GM18505 (cell line): ENCODE measurements around the gene ZBTB40.

Experiments
- ATAC-seq: cut with Tn5 transposase; IDR thresholded peaks from one replicate; pipeline ENCODE4 v1.9.1; 2021; ENCODE audit not compliant: unreplicated experiment
- POLR2A ChIP-seq: IDR thresholded peaks from 4 replicates; pipeline ENCODE4 v1.6.1; 2011; ENCODE audit warnings: borderline replicate concordance; ENCODE audit not compliant: insufficient read depth, insufficient read length; ENCODE audit errors: extremely low read depth

Gene ZBTB40

DNA sequence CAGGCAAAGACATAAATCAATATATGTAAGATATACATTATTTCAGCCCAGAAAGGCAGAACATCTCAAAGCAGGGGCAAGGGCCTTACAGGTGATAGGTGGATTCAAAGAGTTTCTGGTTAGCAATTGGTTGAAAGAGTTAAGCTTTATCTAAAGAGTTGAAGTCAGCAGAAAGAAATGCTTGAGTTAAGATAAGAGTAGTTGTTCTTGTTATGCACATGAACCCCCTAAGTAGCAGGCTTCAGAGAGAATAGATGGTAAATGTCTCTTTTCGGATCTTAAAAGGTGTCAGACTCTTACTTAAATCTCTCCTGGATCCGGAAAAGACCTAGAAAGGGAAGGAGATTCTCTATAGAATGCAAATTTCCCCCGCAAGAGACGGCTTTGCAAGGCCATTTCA is 8.3 kb upstream of the ZBTB40 start:
- ATAC-seq = no peak
- no peak for TF ChIP-seq POLR2A

DNA sequence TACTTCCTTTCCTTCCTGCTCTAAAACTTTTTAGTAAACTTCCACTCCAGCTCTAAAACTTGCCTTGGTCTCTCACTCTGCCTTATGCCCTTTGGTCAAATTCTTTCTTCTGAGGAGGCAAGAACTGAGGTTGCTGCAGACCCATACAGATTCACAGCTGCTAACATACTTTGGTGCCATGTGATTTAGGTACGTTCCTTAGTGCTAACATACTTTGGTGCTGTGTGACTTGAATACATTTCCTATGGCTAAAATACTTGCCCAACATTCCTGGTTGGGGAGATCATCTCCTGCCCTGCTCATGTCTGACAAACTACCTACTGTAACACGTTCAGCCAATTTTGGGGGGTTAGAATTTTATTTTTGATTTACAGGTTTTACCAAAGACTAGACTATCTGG is 6.8 kb upstream of the ZBTB40 start:
- ATAC-seq = no peak
- no peak for TF ChIP-seq POLR2A

DNA sequence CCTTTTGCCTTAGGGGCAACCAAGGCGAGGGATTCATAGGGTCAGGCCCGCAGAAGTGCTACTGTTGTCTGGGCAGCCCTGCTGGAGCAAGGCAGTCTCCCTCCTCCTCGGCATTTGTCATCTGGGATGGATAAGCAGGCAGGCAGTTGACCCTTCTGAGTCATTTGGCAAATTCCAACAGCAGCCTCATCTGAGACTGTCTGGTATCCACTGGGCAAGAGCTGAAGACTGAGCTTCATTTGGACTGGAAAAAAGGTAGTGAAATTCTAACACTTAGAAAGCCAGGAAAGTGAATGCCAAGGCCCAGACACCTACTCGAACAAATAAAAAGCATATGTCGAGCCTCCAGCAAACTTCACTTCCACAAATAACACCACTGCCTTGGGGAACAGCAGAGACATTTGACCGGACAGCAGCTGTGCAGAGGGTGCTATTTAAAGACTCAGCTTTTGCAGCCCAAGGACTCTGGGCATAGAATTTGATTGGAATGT is 4.0 kb upstream of the ZBTB40 start:
- TF ChIP-seq POLR2A = no peak

DNA sequence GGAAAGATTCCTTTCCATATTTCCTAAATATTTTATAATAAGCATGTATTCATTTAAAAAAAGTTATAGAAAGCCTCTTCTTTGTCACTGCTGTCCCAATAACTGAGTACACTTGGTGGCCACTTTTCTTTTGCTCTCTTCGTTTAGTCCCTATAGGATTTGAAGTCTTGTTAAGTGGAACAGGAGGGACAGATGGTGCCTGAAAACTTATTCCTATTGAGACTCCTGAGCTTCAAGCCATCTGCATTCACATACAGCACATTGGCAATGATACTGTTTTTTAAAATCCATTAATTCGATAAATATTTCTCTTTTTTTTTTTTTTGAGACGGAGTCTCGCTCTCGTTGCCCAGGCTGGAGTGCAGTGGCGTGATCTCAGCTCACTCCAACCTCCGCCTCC is 2.0 kb upstream of the ZBTB40 start:
- ATAC-seq = no peak

More for the DNA sequence above, 4.0 kb upstream of the ZBTB40 start:
- ATAC-seq = no peak

GRCh38 chr1:22450351-22451021 is 1.2 kb upstream of the ZBTB40 start:
- TF ChIP-seq POLR2A = no peak
- ATAC-seq = no peak

More for the DNA sequence above, 2.0 kb upstream of the ZBTB40 start:
- no peak for TF ChIP-seq POLR2A

DNA sequence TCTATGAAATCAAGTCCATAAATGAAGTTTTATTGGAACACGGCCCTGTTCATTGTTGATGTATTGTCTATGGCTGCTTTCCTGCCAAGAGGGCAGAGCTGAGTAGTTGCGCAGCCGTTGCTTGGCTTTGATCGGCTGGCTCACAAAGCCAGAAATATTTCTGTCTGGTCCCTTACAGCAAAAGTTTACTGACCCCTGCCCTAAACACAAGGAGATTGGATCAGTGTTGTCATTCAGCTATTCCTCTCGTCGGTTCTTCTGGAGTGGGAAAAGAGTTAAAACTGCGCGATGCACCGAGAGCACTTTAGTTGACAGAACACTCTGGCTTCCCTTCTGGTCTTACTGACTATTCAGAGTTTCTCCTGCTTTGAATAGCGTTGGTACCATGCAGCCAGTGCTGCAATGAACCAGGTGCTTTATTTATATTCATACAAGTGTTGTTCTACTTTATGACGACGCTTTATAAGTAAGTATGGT is 868 bp downstream of the ZBTB40 start:
- ATAC-seq = peak; percentile 11
- TF ChIP-seq POLR2A = no peak

- no peak for ATAC-seq
- no peak for TF ChIP-seq POLR2A
These were observed 1.5 kb downstream of the ZBTB40 start for GRCh38 chr1:22453181-22453580.

GRCh38 chr1:22454476-22455056 is 2.9 kb downstream of the ZBTB40 start:
- no peak for TF ChIP-seq POLR2A
- ATAC-seq = no peak

DNA sequence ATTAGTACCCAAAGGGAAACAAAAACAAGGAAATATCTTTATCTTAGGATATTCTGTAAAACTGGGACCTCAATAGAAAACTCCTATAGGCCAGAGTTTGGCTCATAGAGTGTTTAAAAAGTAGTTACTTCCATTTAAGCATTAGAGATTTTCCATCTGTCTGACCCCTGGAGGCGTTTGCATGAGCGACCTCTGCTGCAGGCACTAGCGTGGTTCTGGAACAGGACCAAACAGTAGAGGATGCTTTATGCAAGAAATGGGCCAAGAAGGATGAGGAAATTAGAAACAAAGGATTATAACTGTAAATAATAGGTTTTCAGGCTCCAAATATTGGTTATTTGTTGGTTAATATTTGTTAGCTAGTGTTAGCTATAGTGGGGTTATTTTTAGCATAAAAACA is 5.7 kb downstream of the ZBTB40 start:
- no peak for ATAC-seq
- TF ChIP-seq POLR2A = no peak

GRCh38 chr1:22457836-22458235 is 6.2 kb downstream of the ZBTB40 start:
- no peak for ATAC-seq
- TF ChIP-seq POLR2A = no peak

GRCh38 chr1:22461100-22461499 is 9.4 kb downstream of the ZBTB40 start:
- TF ChIP-seq POLR2A = no peak
- ATAC-seq = no peak

DNA sequence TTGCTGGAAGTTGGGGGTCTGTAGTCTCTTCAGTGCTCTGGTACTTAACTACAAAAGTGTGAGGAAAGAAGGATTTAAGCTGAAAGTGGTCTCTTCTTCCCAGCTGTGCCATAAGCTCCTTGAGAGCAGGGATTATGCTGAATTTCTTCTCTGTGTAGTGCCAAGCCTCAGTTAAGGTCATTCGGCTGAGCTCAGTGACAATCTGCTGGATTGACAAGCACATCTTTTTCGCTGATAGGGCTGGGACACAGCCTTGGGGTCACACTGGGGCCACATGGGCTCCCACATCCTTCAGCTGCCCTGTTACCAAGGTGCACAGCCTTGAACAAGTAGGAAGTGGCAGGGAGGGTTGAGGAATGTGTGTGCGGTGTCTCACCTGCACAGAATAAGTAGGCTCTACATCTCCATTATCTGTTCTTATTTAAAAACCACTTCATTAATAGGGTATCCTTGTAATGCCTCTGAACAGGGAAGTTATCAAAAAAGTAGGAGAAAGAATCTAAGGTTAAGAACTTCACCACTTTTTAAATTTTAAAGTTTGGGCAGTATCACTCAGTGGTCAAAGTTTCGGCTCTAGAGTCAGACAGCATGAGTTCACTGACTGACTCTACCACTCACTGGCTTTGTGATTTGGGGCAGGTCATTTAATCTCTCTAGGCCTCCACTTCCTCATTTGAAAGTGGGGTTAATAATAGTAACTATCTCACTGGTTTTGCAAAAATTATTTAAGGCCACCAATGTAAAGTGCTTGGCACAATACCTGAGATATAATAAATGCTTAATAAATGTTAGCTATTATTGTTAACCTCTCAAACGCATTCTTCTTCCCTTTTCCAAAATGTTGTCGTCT is 10.3 kb downstream of the ZBTB40 start:
- ATAC-seq = no peak
- TF ChIP-seq POLR2A = no peak

- no peak for ATAC-seq
- no peak for TF ChIP-seq POLR2A
These were observed 11.3 kb downstream of the ZBTB40 start for GRCh38 chr1:22462928-22463327.
